Measurements from ENCODE around the gene PCK1. TPM values are rescaled to one million over a fixed set of nuclear protein-coding genes. Genes with fewer than 3 reads are reported as not detected.

Gene PCK1
- total and polyA plus RNA-seq, 4 donors = 0.30 to 0.90 (median 0.58) TPM

DNA sequence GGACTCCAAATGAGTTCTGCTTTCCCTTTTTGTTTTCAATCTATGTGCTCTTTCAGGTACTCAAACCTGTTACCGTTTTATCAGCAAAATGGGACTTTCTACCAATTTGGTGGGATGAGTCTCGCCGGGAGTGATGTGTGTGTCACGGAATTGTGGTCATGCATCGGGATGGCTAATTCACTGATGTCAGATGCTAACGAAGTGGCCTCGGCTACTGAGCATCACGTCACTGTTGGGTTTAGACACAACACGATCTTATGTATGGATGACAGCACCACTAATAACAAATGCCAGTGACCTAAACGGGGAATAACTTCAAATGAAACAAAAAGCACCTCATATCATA lies 1.6 kb upstream of the PCK1 start:
- WGBS (ENCODE audit: insufficient coverage) = 91% methylated on average over 9 of the region's 10 CpGs
- Histone ChIP-seq H3K36me3 (ENCODE audit: control insufficient read depth, insufficient read depth, low read length) (no peaks in the 10 kb centered on the region), H3K4me1 (ENCODE audit: control insufficient read depth, insufficient read depth, low read length) (no peaks in the 10 kb centered on the region), H3K9me3 (ENCODE audit: control insufficient read depth, insufficient read depth, low read length) (no peaks in the 10 kb centered on the region), H3K4me3 (ENCODE audit: low read depth, low read length) (no peak overlapping the region), H3K27ac (ENCODE audit: low read depth, low read length) (no peak overlapping the region), H3K27me3 (ENCODE audit: control insufficient read depth, insufficient read depth, low read length) (no peaks in the 10 kb centered on the region)
- DNase-seq (ENCODE audit: low read depth in 4 of 6, low spot score in 6 of 6) = no peak

DNA sequence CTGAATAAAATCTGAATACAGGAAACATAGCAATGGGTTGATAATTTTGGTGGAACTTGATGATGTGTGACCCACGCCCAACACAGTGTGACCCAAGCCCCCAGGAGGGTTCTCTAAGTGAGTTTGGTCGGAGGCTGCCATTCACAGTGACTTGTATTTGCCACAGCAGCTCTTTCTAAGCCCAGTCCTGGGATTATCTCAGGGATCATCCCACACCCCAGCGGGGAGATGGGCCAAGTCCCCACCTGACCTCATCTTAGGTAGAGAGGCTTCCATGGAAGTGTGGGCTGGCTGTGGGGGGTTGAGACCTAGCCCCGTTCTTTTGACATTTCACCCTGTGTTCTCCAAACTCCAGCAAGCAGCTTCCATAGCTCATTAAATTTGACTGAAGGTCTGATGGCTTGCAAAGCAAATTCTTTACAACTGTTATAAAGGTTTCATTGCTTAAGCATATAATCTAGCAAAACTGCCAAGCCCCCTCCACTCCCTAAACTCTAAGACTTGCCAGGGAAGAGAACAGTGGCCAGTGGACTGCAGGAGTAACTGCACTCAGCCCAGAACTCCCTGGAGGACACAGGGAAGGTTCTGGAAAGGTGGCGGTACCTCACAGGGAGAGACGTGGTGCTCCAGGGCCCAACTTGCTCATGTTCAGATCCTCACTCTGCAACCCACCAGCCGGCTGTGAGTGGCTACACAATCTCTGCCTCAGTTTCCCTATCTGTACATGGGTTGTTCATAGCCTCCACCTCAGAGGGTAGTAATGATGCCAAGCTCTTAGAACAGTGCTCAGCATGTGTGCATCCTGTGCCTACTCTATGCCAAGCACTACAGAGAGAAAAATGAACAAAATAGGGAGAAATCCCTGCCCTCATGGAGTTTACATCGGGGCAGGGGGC lies 1.0 kb upstream of the PCK1 start:
- Histone ChIP-seq H3K27me3 (ENCODE audit: control insufficient read depth, insufficient read depth, low read length) (no peaks in the 10 kb centered on the region), H3K4me1 (ENCODE audit: control insufficient read depth, insufficient read depth, low read length) (no peaks in the 10 kb centered on the region), H3K27ac (ENCODE audit: low read depth, low read length) (no peak overlapping the region), H3K36me3 (ENCODE audit: control insufficient read depth, insufficient read depth, low read length) (no peaks in the 10 kb centered on the region), H3K4me3 (ENCODE audit: low read depth, low read length) (no peak overlapping the region), H3K9me3 (ENCODE audit: control insufficient read depth, insufficient read depth, low read length) (no peaks in the 10 kb centered on the region)
- no peak for DNase-seq (ENCODE audit: low read depth in 4 of 6, low spot score in 6 of 6)
- 86% methylated on average over 6 of the region's 8 CpGs for WGBS (ENCODE audit: insufficient coverage)

DNA sequence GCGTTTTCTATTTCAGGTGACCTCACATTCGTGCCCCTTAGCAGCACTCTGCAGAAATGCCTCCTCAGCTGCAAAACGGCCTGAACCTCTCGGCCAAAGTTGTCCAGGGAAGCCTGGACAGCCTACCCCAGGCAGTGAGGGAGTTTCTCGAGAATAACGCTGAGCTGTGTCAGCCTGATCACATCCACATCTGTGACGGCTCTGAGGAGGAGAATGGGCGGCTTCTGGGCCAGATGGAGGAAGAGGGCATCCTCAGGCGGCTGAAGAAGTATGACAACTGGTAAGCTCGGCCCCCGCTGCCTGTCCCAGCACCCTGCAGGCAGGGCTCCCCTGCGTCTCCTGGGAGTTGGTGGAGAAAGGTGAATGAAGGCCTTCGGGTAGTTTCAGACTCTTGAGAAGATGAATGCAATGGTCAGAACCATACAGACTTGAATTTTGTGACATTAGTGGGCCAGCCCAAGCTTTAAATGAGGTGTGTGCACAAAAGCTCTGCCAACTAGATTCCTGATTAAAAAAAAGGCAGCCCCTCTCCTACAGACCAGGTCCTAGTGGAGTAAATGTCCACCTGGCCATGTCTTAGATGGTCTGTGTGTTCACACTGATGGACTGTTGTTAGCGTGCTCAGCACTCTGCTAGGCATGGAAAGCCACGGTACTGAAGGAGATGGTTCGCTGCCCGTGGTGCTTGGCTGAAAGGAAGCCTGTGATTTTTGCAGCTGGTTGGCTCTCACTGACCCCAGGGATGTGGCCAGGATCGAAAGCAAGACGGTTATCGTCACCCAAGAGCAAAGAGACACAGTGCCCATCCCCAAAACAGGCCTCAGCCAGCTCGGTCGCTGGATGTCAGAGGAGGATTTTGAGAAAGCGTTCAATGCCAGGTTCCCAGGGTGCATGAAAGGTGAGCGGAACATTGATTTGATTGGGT lies 708 bp downstream of the PCK1 start:
- DNase-seq (ENCODE audit: low read depth in 4 of 6, low spot score in 6 of 6) = no peak
- Histone ChIP-seq H3K9me3 (ENCODE audit: control insufficient read depth, insufficient read depth, low read length) (no peaks in the 10 kb centered on the region), H3K27me3 (ENCODE audit: control insufficient read depth, insufficient read depth, low read length) (no peaks in the 10 kb centered on the region), H3K27ac (ENCODE audit: low read depth, low read length) (no peak overlapping the region), H3K4me3 (ENCODE audit: low read depth, low read length) (no peak overlapping the region), H3K36me3 (ENCODE audit: control insufficient read depth, insufficient read depth, low read length) (no peaks in the 10 kb centered on the region), H3K4me1 (ENCODE audit: control insufficient read depth, insufficient read depth, low read length) (no peaks in the 10 kb centered on the region)
- 83% methylated on average over 19 of the region's 24 CpGs for WGBS (ENCODE audit: insufficient coverage)

DNA sequence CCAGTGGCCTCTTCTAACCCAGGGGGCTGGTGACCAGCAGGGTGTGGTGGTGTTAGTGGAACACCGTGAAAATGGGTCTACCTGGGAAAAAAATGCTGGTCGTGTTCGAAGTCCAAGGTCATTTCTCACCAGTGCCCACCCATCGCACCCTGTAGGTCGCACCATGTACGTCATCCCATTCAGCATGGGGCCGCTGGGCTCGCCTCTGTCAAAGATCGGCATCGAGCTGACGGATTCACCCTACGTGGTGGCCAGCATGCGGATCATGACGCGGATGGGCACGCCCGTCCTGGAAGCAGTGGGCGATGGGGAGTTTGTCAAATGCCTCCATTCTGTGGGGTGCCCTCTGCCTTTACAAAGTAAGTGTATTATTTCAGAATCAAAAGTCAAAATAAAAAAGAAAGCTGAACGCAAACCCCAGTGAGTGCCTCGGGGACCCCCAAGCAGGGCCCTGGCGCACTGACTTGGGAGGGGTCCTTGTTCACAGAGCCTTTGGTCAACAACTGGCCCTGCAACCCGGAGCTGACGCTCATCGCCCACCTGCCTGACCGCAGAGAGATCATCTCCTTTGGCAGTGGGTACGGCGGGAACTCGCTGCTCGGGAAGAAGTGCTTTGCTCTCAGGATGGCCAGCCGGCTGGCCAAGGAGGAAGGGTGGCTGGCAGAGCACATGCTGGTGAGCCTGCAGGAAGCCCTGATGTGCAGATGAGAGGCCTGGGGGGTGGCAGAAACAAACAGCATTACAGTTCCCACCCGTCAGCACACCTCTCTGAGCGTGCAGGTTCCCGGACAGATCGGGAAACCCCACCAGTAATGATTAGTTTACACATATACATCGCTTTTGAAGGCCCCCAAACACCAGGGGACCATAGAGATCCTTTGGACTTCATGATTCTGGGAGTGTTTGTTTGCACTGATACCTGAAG lies 1.9 kb downstream of the PCK1 start:
- WGBS (ENCODE audit: insufficient coverage) = 96% methylated on average over 22 of the region's 35 CpGs
- no peak for DNase-seq (ENCODE audit: low read depth in 4 of 6, low spot score in 6 of 6)
- H3K27me3 ChIP-seq (ENCODE audit: control insufficient read depth, insufficient read depth, low read length) = no peaks in the 10 kb centered on the region
- no peaks in the 10 kb centered on the region for H3K4me1 ChIP-seq (ENCODE audit: control insufficient read depth, insufficient read depth, low read length)
- H3K27ac ChIP-seq (ENCODE audit: low read depth, low read length) = no peak overlapping the region
- no peaks in the 10 kb centered on the region for H3K9me3 ChIP-seq (ENCODE audit: control insufficient read depth, insufficient read depth, low read length)
- no peak overlapping the region for H3K4me3 ChIP-seq (ENCODE audit: low read depth, low read length)
- H3K36me3 ChIP-seq (ENCODE audit: control insufficient read depth, insufficient read depth, low read length) = no peaks in the 10 kb centered on the region

DNA sequence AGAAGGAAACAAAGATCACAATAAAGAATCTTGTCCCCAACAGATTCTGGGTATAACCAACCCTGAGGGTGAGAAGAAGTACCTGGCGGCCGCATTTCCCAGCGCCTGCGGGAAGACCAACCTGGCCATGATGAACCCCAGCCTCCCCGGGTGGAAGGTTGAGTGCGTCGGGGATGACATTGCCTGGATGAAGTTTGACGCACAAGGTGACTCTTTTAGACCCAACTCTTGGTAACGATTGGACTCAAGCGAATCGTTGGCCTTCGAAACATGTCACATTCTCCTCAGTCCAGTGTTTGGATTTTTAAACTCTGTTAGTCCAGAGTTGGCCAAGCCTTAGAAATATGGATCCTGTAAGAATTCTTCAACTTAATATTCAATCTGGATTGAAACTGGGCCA lies 2.6 kb downstream of the PCK1 start:
- Histone ChIP-seq H3K9me3 (ENCODE audit: control insufficient read depth, insufficient read depth, low read length) (no peaks in the 10 kb centered on the region), H3K36me3 (ENCODE audit: control insufficient read depth, insufficient read depth, low read length) (no peaks in the 10 kb centered on the region), H3K27ac (ENCODE audit: low read depth, low read length) (no peak overlapping the region), H3K4me3 (ENCODE audit: low read depth, low read length) (no peak overlapping the region), H3K4me1 (ENCODE audit: control insufficient read depth, insufficient read depth, low read length) (no peaks in the 10 kb centered on the region), H3K27me3 (ENCODE audit: control insufficient read depth, insufficient read depth, low read length) (no peaks in the 10 kb centered on the region)
- no peak for DNase-seq (ENCODE audit: low read depth in 4 of 6, low spot score in 6 of 6)
- 98% methylated on average over 12 of the region's 12 CpGs for WGBS (ENCODE audit: insufficient coverage)

DNA sequence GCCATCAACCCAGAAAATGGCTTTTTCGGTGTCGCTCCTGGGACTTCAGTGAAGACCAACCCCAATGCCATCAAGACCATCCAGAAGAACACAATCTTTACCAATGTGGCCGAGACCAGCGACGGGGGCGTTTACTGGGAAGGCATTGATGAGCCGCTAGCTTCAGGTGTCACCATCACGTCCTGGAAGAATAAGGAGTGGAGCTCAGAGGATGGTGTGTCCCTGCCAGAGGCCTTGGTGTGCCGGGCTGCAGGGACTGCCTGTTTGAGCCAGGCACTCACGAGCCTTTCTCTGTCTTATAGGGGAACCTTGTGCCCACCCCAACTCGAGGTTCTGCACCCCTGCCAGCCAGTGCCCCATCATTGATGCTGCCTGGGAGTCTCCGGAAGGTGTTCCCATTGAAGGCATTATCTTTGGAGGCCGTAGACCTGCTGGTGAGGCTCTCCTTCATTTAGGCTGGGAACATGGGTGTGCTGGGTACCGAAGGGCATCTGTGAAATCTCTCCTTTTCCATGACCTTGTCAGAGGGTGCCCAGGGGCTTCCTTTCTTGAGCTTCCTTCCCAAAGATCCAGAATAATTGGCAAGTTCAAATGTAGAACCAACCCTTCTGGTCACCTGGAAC lies 3.4 kb downstream of the PCK1 start:
- Histone ChIP-seq H3K4me1 (ENCODE audit: control insufficient read depth, insufficient read depth, low read length) (peaks cover 5% of the 10 kb centered on the region), H3K4me3 (ENCODE audit: low read depth, low read length) (no peak overlapping the region), H3K36me3 (ENCODE audit: control insufficient read depth, insufficient read depth, low read length) (no peaks in the 10 kb centered on the region), H3K9me3 (ENCODE audit: control insufficient read depth, insufficient read depth, low read length) (no peaks in the 10 kb centered on the region), H3K27me3 (ENCODE audit: control insufficient read depth, insufficient read depth, low read length) (no peaks in the 10 kb centered on the region), H3K27ac (ENCODE audit: low read depth, low read length) (no peak overlapping the region)
- WGBS (ENCODE audit: insufficient coverage) = 94% methylated on average over 13 of the region's 14 CpGs
- no peak for DNase-seq (ENCODE audit: low read depth in 4 of 6, low spot score in 6 of 6)

DNA sequence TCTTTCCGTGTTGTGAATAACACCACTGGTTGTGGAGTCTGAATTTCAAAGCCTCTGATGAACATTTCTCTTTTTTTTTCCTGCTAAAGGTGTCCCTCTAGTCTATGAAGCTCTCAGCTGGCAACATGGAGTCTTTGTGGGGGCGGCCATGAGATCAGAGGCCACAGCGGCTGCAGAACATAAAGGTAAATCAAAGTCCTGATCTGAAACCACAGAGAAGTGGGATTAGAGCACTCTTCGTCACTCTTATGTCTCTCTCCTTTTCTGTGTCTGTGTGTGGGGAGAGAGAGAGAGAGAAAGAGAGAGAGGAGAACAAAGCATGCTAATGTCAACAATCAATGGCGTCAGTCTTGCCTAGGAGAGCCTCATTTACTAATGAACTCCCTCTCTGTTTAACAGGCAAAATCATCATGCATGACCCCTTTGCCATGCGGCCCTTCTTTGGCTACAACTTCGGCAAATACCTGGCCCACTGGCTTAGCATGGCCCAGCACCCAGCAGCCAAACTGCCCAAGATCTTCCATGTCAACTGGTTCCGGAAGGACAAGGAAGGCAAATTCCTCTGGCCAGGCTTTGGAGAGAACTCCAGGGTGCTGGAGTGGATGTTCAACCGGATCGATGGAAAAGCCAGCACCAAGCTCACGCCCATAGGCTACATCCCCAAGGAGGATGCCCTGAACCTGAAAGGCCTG lies 4.2 kb downstream of the PCK1 start:
- Histone ChIP-seq H3K27ac (ENCODE audit: low read depth, low read length) (no peak overlapping the region), H3K27me3 (ENCODE audit: control insufficient read depth, insufficient read depth, low read length) (no peaks in the 10 kb centered on the region), H3K4me3 (ENCODE audit: low read depth, low read length) (no peak overlapping the region), H3K4me1 (ENCODE audit: control insufficient read depth, insufficient read depth, low read length) (peaks cover 8% of the 10 kb centered on the region), H3K36me3 (ENCODE audit: control insufficient read depth, insufficient read depth, low read length) (no peaks in the 10 kb centered on the region), H3K9me3 (ENCODE audit: control insufficient read depth, insufficient read depth, low read length) (no peaks in the 10 kb centered on the region)
- no peak for DNase-seq (ENCODE audit: low read depth in 4 of 6, low spot score in 6 of 6)
- 85% methylated on average over 10 of the region's 11 CpGs for WGBS (ENCODE audit: insufficient coverage)

DNA sequence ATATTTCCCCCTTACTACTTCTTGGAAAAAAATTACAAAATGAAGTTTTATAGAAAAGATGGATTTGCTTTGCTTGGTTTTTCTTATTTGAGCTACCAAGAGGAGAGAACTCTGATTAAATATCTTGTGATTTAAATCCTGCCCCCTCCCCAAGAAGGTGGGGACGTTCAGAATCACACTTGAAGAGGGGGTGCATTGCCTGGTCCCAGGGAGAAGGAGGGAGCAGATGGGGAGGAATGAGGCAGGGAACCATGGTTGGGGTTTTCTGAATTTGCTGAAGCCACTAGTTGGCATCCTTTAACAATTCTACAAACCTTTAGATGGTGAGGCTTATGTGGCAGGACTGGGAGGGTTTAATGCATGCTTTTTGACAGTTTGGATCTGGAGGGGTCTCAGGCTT lies 5.5 kb downstream of the PCK1 start:
- H3K4me3 ChIP-seq (ENCODE audit: low read depth, low read length) = no peak overlapping the region
- H3K36me3 ChIP-seq (ENCODE audit: control insufficient read depth, insufficient read depth, low read length) = no peaks in the 10 kb centered on the region
- WGBS (ENCODE audit: insufficient coverage) = no CpG with 5 or more reads among the region's 1 CpG
- DNase-seq (ENCODE audit: low read depth in 4 of 6, low spot score in 6 of 6) = no peak
- no peak overlapping the region for H3K27ac ChIP-seq (ENCODE audit: low read depth, low read length)
- no peaks in the 10 kb centered on the region for H3K27me3 ChIP-seq (ENCODE audit: control insufficient read depth, insufficient read depth, low read length)
- peaks cover 15% of the 10 kb centered on the region for H3K4me1 ChIP-seq (ENCODE audit: control insufficient read depth, insufficient read depth, low read length)
- no peaks in the 10 kb centered on the region for H3K9me3 ChIP-seq (ENCODE audit: control insufficient read depth, insufficient read depth, low read length)
